Stimulated activated naive CD8-positive, alpha-beta T cell treated with anti-CD3 and anti-CD28 coated beads, Interleukin-15, Interleukin-2, amounts not matched to agents 100 U/mL and 50 U/mL, for 24 hours (primary cell): Measurements from ENCODE around the gene GRAPL.
A peak's percentile ranks its signal among the peaks of the same experiment; 100 is the strongest.
"Not testable (repeated sequence)": the region's sequence is repeated elsewhere in the genome, so short reads cannot be mapped to it uniquely, and the experiment has no call there.

ENCODE experiments used
- ATAC-seq: fragments of 150-1000 bp; cut with Tn5 transposase; one replicate; pipeline ENCODE4 v1.10.0; 2021
- DNase-seq: peaks from one replicate; pipeline ENCODE4 v3.0.0; 2021

The GRAPL gene

DNA sequence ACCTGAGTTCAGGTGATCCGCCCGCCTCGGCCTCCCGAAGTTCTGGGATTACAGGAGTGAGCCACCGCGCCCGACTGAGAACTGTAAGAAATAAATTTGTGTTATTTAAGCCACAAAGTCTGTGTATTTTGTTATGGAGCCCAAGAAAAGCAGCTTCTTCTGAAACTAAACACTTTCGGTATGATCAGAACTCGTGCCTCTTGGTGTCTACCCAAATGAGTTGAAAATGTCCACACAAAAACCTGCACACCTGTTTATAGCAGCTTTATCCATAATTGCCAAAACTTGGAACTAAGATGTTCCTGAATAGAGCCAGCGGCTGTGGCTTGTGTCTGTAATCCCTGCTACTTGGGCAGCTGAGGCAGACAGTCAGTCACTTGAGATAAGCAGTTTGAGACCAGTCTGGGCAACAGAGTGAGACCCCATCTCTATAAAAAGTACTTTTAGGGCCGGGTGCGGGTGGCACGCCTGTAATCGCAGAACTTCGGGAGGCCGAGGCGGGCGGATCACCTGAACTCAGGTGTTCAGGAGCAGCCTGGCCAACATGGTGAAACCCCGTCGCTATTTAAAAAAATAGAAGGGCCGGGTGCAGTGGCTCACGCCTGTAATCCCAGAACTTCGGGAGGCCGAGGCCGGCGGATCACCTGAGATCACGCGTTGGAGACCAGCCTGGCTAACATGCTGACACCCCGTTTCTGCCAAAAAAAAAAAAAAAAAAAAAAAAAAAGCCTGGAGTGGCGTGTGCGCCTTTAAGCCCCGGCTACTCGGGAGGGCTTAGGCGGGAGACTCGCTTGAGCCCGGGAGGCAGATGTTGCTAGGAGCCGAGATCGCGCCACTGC lies 61.7 kb downstream of the GRAPL start:
- DNase-seq = not testable (repeated sequence)
- peak; percentile 70 for ATAC-seq

DNA sequence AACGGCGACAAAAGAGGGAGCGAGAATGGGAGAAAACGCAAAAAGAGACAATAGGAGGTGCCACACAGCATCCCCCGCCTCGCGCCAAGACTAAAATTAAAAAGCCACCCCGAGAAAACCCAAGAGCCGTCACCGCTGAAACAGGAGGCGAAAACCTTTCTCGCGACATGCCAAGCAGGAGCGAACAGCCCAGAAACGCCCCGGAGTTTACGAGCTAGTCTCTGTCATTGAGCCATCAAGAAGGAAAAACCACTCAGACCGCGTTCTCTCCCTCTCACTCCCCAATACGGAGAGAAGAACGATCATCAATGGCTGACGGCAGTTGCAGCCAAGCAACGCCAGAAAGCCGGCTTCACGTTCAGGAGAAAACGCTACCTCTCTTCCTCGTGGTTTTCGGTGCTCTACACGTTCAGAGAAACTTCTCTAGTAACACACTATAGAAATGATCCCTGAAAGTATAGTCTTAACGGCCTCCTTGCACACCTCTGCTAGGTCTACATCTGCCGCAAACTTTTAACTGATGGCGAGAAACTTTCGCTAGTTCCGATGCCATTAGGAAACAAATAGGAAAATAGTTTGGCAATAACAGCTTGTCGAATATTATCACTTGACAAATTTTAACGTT lies 62.5 kb downstream of the GRAPL start:
- ATAC-seq, DNase-seq: not testable (repeated sequence)

DNA sequence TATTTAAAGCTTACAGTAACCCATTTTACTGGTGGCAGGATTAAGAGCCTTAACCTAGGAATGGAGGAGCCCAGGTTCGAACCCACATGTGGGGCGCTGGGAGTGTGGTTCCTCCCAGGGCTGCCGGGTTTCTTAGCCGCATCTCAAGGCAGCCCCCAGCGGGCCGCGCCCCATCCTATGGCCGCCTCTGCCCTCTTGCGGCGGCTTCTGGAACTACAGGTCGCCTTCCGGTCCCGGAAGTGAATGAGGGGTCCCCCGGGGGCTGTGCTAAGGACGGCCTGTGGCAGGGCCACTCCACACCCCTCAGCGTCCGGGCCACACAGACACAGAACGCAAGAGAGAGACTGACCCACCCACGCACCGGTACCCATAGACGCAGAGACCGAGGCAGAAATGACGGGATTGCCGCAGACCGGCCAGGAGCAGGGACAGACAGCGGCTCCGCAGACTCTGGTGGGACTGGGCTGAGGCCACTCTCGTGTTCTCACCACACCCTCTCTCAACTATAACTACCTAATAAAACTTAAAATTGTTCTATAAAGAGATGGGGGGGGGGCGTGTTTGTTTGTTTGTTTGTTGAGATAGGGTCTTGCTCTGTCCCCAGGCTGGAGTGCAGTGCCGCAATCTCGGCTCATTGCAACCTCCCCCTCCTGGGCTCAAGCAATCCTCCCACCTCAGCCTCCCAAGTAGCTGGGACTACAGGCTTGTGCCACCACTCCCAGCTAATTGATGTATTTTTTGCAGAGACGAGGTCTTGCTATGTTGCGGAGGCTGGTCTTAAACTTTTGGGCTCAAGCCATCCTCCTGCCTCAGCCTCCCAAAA lies 69.2 kb downstream of the GRAPL start:
- ATAC-seq = peak; percentile 97
- not testable (repeated sequence) for DNase-seq

DNA sequence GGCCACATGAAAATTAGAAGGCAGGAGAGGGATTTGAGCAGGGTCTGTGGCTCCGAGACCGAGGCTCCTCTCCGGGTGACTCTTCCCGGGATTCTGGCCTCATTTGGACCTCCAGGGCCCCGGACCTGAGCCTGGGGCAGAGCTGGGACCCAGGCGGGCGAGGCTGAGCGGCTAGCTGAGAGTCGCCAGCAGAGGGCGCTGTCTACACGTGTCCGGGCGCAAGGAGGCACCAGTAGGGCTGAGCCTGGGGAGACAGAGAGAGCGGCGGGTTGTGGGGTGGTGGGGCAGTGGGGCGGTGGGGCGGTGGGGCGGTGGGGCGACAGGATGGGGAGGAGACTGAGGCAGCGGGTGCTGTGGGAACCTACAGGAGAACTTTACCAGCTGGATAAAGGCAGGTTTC lies 75.1 kb downstream of the GRAPL start:
- not testable (repeated sequence) for DNase-seq
- peak; percentile 96 for ATAC-seq

DNA sequence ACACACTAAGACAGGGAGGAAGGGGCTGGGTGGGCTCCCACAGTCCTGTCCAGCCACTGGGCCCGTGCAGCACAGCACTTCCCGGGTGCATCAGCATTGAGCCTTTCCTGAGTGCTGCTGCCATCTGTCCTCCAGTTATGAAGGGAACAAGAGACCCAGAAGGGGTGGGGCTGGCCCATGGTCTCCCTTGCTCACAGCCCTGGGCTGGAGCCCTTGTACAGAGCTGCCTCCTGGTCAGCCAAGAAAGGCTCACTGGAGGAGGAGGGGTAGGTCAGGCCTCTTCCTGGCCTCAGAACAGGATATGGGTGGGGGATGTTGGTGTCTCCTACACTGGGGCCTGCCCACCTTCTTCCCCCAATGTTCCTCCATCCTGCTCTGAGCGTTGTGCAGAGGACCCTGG lies 76.0 kb downstream of the GRAPL start:
- DNase-seq, ATAC-seq: not testable (repeated sequence)
